Measurements from ENCODE around the gene NOC2L.

Gene NOC2L

DNA sequence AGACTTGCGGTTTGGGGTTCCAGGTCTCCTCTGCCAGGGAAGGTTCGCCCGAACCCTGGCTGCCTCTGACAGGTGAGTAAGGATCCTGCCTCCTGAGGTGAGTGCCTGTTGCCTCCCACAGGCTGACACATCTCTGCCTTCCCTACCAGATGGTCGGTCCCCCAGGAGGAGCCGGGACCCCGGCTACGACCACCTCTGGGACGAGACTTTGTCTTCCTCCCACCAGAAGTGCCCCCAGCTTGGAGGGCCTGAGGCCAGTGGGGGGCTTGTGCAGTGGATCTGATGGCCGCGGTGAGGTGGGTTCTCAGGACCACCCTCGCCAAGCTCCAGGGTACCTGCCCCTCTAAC, 15.2 kb upstream of the NOC2L start:
- DNase-seq = no peak

DNA sequence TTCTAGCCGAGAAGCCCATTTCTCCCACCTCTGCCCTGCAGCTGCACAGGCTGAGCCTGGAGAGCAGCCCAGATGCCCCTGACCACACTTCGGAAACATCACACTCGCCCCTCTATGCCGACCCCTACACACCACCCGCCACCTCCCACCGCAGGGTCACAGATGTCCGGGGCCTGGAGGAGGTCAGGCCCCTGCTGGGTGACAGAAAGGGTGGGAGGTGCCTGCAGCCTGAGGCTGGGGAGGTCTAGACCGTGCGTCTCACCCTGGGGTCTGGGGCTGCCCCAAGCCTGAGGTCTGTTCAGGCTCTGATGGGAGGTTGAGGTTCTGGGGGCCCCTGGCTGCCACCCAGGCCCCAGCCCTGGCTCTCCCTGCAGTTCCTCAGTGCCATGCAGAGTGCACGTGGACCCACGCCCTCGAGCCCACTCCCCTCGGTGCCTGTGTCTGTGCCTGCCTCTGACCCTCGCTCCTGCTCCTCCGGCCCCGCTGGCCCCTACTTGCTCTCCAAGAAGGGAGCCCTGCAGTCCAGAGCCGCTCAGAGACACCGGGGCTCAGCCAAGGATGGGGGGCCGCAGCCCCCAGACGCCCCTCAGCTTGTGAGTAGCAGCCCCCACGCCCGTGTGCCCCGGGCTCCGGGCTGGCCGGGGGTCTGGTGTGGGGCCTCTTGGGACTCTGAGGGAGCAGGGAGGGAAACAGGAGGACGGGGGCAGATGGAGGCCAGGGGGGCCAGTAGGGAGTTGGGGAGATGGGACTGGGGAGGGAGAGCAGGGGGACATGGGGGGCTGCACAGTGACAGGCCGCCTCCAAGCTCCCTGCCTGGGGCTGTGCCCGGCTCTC, 14.6 kb upstream of the NOC2L start:
- no peak for DNase-seq

- DNase-seq = no peak
Measured at GRCh38 chr1:972726-973458, 13.8 kb upstream of the NOC2L start.

DNA sequence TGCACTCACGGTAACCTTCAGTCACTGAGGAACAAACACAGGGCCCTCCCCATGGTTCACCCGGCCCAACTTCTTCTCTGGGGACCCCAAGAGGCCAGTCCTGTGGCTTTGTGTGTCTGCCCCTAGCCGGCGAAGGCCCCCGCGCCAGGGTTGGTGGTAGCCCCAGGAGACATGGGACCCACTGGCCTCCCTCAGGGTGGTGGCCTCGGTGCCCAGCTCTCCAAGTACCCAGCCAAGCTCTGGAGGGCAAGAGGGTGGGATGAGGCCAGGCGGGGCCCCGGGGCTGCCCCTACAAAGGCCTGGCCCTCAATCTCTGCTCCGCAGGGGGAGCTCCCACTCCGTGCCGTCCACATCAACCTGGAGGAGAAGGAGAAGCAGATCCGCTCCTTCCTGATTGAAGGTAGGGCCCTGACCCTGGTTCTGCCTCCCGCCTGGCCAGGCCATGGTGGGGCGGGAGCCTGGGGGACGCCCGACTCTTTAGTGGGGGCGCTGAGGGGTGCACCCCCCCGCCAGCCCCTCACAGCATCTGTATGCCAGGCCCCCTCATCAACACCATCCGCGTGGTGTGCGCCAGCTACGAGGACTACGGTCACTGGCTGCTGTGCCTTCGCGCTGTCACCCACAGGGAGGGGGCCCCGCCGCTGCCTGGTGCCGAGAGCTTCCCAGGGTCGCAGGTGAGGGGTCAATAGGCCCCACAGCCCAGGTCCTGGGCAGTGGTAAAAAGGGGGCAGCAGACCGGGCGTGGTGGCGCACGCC, 12.9 kb upstream of the NOC2L start:
- DNase-seq = no peak

- DNase-seq = no peak
Measured at GRCh38 chr1:970973-971730, 12.1 kb upstream of the NOC2L start.

DNA sequence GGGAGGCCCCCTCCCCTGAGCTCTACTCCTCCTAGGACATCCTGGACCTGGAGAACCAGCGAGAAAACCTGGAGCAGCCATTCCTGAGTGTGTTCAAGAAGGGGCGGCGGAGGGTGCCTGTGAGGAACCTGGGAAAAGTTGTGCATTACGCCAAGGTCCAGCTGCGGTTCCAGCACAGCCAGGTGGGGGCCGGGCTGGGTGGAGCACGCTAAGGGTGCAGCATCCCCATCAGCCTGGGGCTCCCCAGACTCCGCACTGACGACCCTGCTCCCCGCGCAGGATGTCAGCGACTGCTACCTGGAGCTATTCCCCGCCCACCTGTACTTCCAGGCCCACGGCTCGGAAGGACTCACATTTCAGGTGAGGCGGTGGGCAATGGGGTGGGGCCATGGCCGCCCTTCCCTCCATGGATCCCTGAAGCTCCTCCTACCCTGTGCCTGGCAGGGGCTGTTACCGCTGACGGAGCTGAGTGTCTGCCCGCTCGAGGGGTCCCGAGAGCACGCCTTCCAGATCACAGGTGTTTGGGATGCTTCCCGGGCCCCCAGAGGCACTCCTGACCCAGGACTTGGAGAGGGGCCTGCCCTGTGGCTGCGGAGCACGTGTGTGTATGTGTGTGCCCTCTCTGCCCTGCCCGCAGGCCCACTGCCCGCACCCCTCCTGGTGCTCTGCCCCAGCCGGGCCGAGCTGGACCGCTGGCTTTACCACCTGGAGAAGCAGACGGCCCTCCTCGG, 11.4 kb upstream of the NOC2L start:
- no peak for DNase-seq

DNA sequence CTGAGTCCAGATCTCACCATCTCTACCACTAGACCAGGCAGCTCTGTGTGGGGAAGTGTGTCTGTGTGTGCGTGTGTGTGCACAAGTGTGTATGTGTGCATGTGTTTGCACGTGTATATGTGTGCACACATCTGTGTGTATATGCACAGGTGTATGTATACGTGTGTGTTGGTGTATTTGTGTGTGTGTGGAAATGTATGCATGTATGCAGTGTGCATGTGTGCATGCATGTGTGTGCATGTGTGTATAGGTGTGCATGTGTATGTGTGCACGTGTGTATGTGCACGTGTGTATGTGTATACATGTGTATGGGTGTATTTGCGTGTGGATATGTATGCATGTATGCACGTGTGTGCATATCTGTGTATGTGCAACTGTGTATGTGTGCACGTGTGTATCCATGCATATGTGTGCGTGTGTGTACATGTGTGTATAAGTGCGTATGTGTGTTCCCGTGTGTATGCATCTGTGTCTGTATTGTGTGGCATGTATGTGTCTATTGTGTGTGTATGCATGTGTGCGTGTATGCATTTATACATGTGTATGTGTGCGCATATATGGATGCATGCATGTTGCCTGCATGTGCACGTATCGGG, 10.3 kb upstream of the NOC2L start:
- DNase-seq = no peak

DNA sequence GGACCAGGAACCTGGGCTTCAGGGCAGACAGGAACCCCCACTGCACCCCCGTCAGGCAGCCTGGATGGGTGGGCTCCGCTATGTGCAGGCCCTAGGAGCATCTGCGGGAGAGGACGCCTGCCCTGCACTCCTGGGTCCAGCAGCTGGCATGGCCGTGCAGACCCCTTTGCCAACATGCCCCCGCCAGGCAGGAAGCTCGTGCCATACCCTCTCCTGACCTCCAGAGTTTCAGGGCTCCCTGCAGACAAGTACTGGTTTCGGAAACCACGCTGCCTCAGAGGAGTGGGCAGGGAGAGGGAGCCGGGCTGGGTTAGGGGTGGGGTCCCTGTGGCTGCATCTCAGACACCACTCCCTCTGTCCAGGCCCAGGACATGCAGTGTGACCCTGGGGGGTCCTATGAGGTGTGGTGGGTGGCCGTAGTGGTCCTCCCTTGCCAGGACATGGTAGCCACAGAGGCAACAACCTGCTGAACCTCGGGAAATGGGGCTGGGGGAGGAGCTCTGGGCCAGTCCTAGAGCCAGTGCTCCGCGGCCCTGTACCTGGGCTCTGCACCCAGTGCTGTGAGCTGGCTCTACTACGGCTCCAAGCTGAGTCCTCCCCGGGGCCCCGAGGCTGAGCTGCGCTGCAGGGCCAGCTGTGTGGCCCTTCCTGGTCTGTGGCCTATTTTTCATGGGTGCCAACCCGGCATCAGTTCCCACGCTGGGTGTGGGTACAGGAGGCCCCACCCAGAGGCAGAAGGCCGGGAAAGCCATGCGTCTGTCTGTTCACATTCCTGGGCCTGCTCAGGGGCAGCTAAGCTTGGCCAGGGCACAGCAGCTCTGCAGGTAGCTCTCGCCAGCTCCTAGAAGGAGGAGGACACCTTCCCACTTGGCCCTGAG, 8.6 kb upstream of the NOC2L start:
- DNase-seq = no peak

- no peak for DNase-seq
Measured at GRCh38 chr1:966704-967300, 7.7 kb upstream of the NOC2L start.

- no peak for DNase-seq
Measured at GRCh38 chr1:966135-966703, 7.2 kb upstream of the NOC2L start, which contains the start of gene PLEKHN1. Gene PLEKHN1, plus strand, starts transcription at chr1:966482. Its CDS starts 50 bp downstream, at chr1:966532.

DNA sequence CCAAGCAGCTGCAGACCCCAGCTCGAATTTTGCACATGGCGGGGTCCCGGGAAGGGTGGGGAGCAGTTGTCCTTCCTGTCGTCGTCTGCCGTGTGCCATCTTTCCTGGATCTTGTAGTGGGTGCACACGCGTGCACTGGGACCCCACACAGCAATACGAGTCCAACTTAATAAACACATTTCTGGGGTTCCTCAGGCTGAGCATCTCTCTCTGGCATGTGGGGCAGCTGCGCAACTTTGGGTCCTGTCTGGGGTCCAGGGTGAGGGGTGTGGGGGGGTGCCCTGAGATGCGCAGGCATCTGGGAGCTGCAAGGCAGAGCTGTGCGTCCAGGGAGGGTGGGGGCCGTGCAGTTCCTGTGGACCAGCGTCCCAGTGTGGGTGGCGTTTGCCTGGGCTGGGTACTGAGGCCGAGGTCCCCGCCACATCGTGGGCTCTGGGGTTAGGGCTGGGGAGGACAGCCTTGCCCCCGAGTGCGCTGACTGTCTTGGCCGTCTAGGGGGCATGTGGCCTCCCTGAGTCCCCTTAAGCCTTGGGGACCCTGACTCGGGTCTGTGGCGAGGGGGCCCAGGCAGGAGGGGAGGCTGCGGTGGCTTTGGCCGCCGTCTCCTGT, 6.6 kb upstream of the NOC2L start:
- DNase-seq = no peak

GRCh38 chr1:964691-965525, 5.9 kb upstream of the NOC2L start:
- no peak for DNase-seq

DNA sequence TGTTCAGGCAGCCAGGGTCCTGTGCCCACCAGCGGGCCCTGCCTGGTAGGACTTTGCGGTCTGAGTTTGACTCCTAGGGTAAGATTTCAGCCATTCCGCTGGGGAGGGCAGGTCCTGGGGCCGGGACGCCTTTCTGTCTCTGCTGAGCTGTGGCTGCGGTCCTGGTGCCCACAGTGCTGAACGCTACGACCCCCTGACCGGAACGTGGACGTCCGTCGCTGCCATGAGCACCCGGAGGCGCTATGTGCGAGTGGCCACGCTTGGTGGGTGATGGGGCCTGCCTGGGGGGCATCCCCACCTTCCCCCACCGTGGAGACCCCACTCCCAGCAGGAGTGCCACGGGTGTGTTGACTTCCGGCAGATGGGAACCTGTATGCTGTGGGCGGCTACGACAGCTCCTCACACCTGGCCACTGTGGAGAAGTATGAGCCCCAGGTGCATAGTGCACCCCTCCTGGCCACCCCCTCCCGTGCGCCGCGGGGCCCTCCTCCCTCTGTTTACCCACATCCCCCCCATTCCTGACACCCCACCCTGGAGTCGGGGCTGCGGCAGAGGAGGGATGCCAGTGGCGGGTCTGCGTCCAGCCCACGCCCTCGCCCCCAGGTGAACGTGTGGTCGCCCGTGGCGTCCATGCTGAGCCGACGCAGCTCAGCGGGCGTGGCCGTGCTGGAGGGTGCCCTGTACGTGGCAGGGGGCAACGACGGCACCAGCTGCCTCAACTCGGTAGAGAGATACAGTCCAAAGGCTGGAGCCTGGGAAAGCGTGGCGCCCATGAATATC, 4.9 kb upstream of the NOC2L start:
- no peak for DNase-seq

GRCh38 chr1:963301-963651, 4.2 kb upstream of the NOC2L start:
- DNase-seq = no peak

- no peak for DNase-seq
Measured at GRCh38 chr1:962381-963300, 3.6 kb upstream of the NOC2L start.

DNA sequence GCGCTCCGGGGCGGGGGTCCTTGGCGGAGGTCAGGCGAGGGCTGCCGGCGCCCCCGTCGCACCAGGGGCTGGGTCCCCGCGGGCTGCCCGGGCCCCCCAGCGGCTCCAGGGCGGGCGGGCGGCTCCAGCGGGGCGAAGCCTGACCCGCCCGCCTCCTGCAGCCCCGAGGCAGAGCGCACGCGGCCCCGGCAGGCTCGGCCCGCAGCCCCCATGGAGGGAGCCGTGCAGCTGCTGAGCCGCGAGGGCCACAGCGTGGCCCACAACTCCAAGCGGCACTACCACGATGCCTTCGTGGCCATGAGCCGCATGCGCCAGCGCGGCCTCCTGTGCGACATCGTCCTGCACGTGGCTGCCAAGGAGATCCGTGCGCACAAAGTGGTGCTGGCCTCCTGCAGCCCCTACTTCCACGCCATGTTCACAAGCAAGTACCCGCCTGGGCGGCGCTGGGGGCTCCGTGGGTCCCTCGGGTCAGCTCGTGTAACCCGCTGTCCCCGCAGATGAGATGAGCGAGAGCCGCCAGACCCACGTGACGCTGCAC, 2.1 kb upstream of the NOC2L start:
- no peak for DNase-seq

All from NCI-H2081 treated with DMSO at 0.1 percent for 48 hours (cell line).